ENCODE results near the gene MYH11.
"Not testable (repeated sequence)": the region's sequence is repeated elsewhere in the genome, so short reads cannot be mapped to it uniquely, and the experiment has no call there.

Gene MYH11

GRCh38 chr16:15703029-15703736 is 153.6 kb downstream of the MYH11 start:
- DNase-seq, result no peak

DNA sequence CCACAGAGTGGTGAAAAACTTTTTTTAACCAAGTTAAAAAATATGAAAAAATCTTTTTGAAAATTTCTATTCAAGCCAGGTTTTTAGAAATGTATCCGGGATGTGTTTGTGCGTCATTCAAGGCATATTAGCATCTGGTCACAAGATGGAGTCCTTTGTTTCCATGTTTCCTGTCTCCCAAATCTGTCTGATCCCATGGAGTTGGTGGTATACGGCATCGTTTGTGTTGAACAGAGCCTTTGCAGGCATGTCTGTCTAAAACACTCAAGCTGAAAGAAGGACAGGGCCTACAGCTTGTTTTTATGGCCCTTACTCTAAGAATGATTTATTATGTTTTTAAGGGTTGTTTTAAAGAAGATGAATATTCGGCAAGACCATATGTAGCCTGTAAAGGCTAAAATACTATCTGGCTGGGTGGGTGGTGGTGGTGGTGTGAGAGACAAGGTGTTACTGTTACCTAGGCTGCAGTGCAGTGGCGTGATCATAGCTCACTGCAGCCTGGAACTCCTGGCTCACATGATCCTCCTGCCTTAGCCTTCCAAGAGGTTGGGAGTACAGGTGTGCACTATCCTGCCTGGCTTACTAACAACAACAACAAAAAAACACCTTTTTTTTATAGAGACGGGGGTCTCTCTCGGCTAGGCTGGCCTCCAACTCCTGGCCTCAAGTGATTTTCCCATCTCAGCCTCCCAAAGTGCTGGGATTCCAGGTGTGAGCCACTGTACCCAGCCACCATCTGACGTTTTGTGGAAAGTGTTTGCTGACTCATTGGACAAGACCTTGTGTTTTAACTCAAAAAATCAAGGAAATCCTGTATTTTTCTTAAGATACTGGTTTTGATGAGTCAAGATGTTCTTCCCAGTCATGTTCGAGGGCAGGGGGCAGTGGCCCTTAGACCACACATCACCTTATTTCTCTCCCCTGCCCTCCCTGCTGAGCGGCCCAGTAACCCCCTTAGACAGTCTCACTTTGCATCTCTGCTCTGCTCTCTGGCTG is 154.6 kb downstream of the MYH11 start:
- DNase-seq, result no peak

GRCh38 chr16:15701367-15701766 is 155.5 kb downstream of the MYH11 start:
- DNase-seq, result no peak

DNA sequence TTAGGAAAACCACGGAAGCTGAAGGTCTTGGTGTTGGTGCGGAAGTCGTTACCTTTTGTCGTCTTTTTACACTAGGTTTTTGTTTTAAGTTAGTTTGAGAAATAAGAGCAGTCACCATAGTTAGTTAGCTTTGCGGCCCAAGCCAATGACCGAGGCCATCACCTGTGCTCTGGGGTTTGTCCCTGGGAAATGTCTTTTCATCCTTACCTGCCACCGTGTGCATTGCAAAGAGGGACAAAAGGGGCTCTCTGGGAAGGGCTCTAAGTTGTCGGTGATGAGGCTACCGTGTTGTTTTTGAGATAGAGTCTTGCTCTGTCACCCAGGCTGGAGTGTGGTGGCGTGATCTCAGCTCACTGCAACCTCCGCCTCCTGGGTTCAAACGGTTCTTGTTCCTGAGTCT is 157.0 kb downstream of the MYH11 start:
- no peak for DNase-seq

DNA sequence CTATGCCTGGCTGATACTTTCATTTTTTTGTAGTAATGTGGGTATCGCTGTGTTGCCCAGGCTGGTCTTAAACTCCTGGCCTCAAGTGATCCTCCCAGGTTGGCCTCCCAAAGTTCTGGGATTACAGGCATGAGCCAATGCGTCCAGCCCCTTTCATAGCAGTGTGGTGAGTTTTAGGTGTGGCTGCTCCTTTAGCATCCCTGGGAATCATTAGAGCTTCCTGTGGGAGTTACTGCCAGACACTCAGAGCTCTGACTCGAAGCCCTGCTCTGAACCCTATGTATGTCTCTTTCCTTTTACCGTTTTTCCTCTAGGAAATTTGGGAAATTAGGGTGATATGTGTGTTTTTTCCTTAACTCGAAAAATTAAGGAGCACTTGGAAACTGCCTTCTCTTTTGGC is 162.3 kb downstream of the MYH11 start:
- DNase-seq, result no peak

GRCh38 chr16:15692508-15692907 is 164.3 kb downstream of the MYH11 start:
- DNase-seq, result not testable (repeated sequence)

GRCh38 chr16:15691046-15691445 is 165.8 kb downstream of the MYH11 start:
- no peak for DNase-seq

- no peak for DNase-seq
Observed at GRCh38 chr16:15690296-15690695, 166.5 kb downstream of the MYH11 start.

DNA sequence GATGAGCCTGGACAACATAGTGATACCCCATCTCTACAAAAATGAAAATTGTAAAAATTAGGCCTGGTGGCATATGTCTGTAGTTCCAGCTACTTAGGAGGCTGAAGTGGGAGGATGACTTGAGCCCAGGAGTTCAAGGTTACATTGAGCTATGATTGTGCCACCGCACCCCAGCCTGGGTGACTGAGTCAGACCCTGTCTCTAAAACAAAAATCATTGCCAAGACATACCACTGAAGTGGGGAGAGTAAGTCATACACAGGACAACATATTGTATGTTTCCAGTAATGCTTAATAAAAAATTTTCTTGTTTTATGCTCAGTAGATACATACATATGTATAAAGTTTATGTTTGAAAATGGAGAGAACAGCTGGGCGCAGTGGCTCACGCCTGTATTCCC is 167.5 kb downstream of the MYH11 start:
- DNase-seq, result no peak

- DNase-seq, result no peak
Observed at GRCh38 chr16:15686287-15686686, 170.5 kb downstream of the MYH11 start.

GRCh38 chr16:15682105-15682570 is 174.7 kb downstream of the MYH11 start:
- DNase-seq, result no peak

DNA sequence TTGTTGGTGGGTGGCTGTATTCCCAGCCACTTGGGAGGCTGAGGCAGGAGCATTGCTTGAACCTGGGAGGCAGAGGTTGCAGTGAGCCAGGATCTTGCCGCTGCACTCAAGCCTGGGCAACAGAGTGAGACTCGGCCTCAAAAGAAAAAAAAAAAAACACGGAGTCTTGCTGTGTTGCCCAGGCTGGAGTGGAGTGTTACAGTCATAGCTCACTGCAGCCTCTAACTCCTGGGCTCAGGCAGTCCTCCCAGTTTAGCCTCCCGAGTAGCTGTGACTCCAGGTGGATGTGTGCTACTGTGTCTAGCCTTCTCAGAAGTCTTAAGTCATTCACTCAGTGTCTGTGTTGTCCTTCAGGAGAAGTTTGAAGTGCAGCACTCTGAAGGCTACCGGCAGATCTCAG is 179.4 kb downstream of the MYH11 start:
- no peak for DNase-seq

DNA sequence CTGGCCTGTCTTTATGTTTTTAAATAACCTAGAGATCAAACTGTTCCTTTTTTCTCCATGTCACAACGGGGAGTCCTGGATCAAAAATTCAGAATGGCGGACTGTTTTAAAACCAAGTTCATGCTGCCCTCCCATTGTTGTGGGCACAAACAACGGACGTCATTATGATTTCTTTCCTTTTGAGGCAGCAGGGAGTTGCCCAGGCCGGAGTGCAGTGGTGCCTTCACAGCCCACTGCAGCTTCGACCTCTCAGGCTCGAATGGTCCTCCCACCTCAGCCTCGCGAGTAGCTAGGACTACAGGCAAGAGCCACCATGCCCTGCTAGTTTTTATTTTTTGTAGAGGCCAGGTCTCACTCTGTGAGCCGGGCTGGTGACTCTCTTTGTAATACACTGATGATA is 180.3 kb downstream of the MYH11 start:
- no peak for DNase-seq

GRCh38 chr16:15674571-15674970 is 182.3 kb downstream of the MYH11 start:
- no peak for DNase-seq

GRCh38 chr16:15672514-15673167 is 184.2 kb downstream of the MYH11 start:
- DNase-seq, result no peak

DNA sequence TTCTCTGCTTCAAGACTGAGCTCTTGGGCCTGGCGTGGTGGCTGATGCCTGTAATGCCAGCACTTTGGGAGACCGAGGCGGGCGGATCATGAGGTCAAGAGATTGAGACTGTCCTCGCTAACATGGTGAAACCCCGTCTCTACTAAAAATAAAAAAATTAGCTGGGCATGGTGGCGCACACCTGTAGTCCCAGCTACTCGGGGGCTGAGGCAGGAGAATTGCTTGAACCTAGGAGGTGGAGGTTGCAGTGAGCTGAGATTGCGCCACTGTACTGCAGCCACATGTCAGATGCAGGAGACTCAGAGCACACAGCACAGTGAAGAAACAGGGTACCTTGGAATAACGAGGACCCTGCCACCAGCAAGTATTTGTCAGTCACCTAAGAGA is 184.7 kb downstream of the MYH11 start:
- not testable (repeated sequence) for DNase-seq

- no peak for DNase-seq
Observed at GRCh38 chr16:15671530-15672117, 185.2 kb downstream of the MYH11 start.

DNA sequence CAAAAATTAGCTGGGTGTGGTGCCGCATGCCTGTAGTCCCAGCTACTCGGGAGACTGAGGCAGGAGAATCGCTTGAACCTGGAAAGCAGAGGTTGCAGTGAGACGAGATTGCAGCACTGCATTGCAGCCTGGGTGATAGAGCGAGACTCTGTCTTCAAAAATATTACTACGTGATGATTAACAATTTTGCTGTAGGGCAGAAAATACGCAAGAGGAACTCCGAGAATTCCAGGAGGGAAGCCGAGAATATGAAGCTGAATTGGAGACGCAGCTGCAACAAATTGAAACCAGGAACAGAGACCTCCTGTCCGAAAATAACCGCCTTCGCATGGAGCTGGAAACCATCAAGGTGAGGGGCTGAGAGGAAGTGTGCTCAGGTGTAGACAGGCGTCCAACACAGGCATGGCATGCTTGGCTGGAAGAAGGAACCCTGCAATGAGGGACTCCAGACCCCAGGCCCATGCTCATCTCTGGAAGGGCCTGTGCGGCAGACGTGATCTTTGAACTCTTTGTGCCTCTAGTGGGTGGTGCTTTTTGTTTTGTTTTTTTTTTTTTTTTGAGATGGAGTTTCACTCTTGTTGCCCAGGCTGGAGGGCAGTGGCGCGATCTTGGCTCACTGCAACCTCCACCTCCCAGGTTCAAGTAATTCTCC is 189.6 kb downstream of the MYH11 start:
- DNase-seq, result no peak

GRCh38 chr16:15665107-15665506 is 191.7 kb downstream of the MYH11 start:
- no peak for DNase-seq

GRCh38 chr16:15660203-15660601 is 196.6 kb downstream of the MYH11 start:
- DNase-seq, result no peak

GRCh38 chr16:15658556-15658955 is 198.3 kb downstream of the MYH11 start:
- DNase-seq, result no peak

DNA sequence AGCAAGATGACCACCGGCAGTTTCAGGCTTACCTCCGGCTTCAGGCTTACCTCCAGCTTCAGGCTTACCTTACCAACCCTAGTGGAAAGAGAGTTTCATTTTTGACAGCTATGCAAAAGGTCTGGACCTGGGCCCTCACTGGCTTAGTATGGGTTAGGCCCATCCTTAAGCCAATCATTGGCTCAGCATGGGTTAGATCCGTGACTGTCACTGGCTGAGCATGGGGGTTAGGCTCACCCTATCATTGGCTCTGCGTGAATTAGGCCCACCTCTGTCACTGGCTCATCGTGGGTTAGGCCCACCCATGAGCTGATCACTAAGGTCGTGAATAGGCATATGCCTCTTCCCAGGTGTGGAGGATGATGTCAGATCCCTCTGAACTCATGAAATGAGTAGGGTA is 198.7 kb downstream of the MYH11 start:
- DNase-seq, result no peak

DNA sequence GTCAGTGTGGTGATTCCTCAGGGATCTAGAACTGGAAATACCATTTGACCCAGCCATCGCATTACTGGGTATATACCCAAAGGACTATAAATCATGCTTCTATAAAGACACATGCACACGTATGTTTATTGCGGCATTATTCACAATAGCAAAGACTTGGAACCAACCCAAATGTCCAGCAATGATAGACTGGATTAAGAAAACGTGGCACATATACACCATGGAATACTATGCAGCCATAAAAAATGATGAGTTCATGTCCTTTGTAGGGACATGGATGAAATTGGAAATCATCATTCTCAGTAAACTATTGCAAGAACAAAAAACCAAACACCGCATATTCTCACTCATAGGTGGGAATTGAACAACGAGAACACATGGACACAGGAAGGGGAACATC is 201.3 kb downstream of the MYH11 start:
- DNase-seq, result not testable (repeated sequence)

All from NCI-H1092 treated with DMSO at 0.1 percent for 48 hours (cell line).